SK-MEL-5 (cell line): ENCODE results near the gene ATXN7L3. TPM values are rescaled to one million over a fixed set of nuclear protein-coding genes. Genes with fewer than 3 reads are reported as not detected.

Experiments used
- DNase-seq: peaks from one replicate; pipeline ENCODE4 v3.0.0-alpha.2; 2016; ENCODE audit warnings: low read depth, low spot score
- in situ Hi-C: cut with HindIII; loops from 2 replicates; pipeline ENCODE4 v1.10.0; 2016; ENCODE audit warnings: low sequenced_read_pairs, high pct_unique_total_duplicates, low pct_unique_long_range_greater_than_20kb
- total RNA-seq: library from RNA; depleted of rRNA; stranded (reverse); fragments of >200 nt; shearing (Covaris generic); gene quantifications from 2 replicates; pipeline ENCODE4 v1.2.3, GENCODE V29; 2014

ATXN7L3 gene
- total RNA-seq, 1 experiment from 2014 or later: 28.8 TPM

GRCh38 chr17:44220213-44221083 lies 20.8 kb upstream of the ATXN7L3 start:
- peak; percentile 34 for DNase-seq
- in situ Hi-C loops: no loop called here

- in situ Hi-C loops: no loop called here
- peak; percentile 47 for DNase-seq
Observed at GRCh38 chr17:44219616-44220212, 20.0 kb upstream of the ATXN7L3 start, which contains the start of gene UBTF. TSS of gene UBTF (minus strand) at chr17:44219675. CDS start at chr17:44218229, 1,446 bp downstream.

GRCh38 chr17:44219108-44219615 lies 19.5 kb upstream of the ATXN7L3 start:
- DNase-seq: peak; percentile 65
- in situ Hi-C loops: no loop called here

- peak; percentile 92 for DNase-seq
- in situ Hi-C loops: no loop called here
Observed at GRCh38 chr17:44218344-44219107, 18.8 kb upstream of the ATXN7L3 start.

GRCh38 chr17:44217738-44218343 lies 18.2 kb upstream of the ATXN7L3 start:
- no peak for DNase-seq
- in situ Hi-C loops: no loop called here

- no peak for DNase-seq
- in situ Hi-C loops: no loop called here
Observed at GRCh38 chr17:44216694-44217093, 17.0 kb upstream of the ATXN7L3 start.

- DNase-seq: no peak
- in situ Hi-C loops: no loop called here
Observed at GRCh38 chr17:44216173-44216572, 16.5 kb upstream of the ATXN7L3 start.

GRCh38 chr17:44214896-44215295 lies 15.2 kb upstream of the ATXN7L3 start:
- in situ Hi-C loops: no loop called here
- no peak for DNase-seq

- DNase-seq: no peak
- in situ Hi-C loops: no loop called here
Observed at GRCh38 chr17:44214230-44214494, 14.5 kb upstream of the ATXN7L3 start.

- DNase-seq: no peak
- in situ Hi-C loops: no loop called here
Observed at GRCh38 chr17:44213403-44214229, 13.9 kb upstream of the ATXN7L3 start.

GRCh38 chr17:44212507-44213402 lies 13.1 kb upstream of the ATXN7L3 start:
- DNase-seq: no peak

GRCh38 chr17:44211281-44212265 lies 11.9 kb upstream of the ATXN7L3 start:
- no peak for DNase-seq
- in situ Hi-C loops: no loop called here

More at GRCh38 chr17:44212507-44213402, 13.1 kb upstream of the ATXN7L3 start:
- in situ Hi-C loops: no loop called here

GRCh38 chr17:44210342-44211192 lies 10.9 kb upstream of the ATXN7L3 start:
- DNase-seq: peak; percentile 73
- in situ Hi-C loops: no loop called here

- DNase-seq: no peak
- in situ Hi-C loops: no loop called here
Observed at GRCh38 chr17:44209786-44210341, 10.2 kb upstream of the ATXN7L3 start.
